HCT116 (cell line): Measurements from ENCODE around the gene CIITA. TPM values are rescaled to one million over a fixed set of nuclear protein-coding genes. Genes with fewer than 3 reads are reported as not detected.

Source experiments
- ATAC-seq: fragments of 200-7000 bp; cut with Tn5 transposase; 2 replicates; pipeline ENCODE4 v1.9.1; 2020; ENCODE audit warnings: mild to moderate bottlenecking, moderate library complexity
- BruUV-seq: library from RNA; stranded (reverse); fragments of 400-500 nt; replicated peaks from 2 replicates; lab custom pipeline; 2021; lab: Mats Ljungman, UMichigan
- CTCF ChIA-PET: fragments of 300-600 bp; sonication (Branson Sonifier 250); formaldehyde crosslinking; loops from one replicate; lab custom pipeline; 2021; ENCODE audit warnings: antibody characterized with exemption; lab: Charles Lee
- POLR2A ChIA-PET: fragments of 300-600, 350-600 bp; sonication (Branson Sonifier 250); formaldehyde crosslinking; loops from one replicate; lab custom pipeline; 2021; ENCODE audit warnings: antibody characterized with exemption; lab: Charles Lee
- RAD21 ChIA-PET, 2 experiments: fragments of 300-600 bp; sonication (Branson Sonifier 250); formaldehyde crosslinking; loops; one replicate each; lab custom pipeline; 2023; ENCODE audit warnings: low total read pairs in 2 of 2; ENCODE audit not compliant: uncharacterized antibody in 2 of 2, unreplicated experiment in 2 of 2, low non-redundant PET in 1 of 2; lab: Charles Lee
- DNase-seq: peaks from one replicate; pipeline ENCODE4 v3.0.0-alpha.2; 2010; ENCODE audit warnings: low read depth, low spot score
- H2AFZ ChIP-seq: fragments of 200-600 bp; shearing (Covaris generic), sonication (generic); 2 replicates; pipeline ENCODE4 v1.6.1; 2017; ENCODE audit warnings: low read depth, mixed run types, mixed read lengths, antibody characterized with exemption, low read length; ENCODE audit not compliant: poor library complexity, severe bottlenecking
- H3K27ac ChIP-seq: 2 replicates; pipeline ENCODE4 v1.5.1; 2012; ENCODE audit warnings: low read depth, low read length
- H3K27me3 ChIP-seq: fragments of 200-600 bp; sonication (generic); 2 replicates; pipeline ENCODE4 v1.6.1; 2016; ENCODE audit warnings: mixed run types, low read length, mixed read lengths; ENCODE audit not compliant: insufficient read depth
- H3K36me3 ChIP-seq, 2 experiments: fragments of 200-500 bp in 1 of 2; fragments of 200-600 bp in 1 of 2; sonication (Bioruptor generic) in 1 of 2; sonication (generic) in 1 of 2; 2 replicates each; pipeline versions ENCODE4 v1.5.1 to v1.6.1; 2014 to 2016; ENCODE audit warnings: low read length in 2 of 2, inconsistent platforms in 1 of 2, mixed read lengths in 1 of 2, mixed run types in 1 of 2; ENCODE audit not compliant: insufficient read depth in 2 of 2, control insufficient read depth in 1 of 2
- H3K4me1 ChIP-seq, 2 experiments: fragments of 200-600 bp in 1 of 2; sonication (generic) in 1 of 2; 2 replicates each; pipeline versions ENCODE4 v1.5.1 to v1.6.1; 2012 to 2017; ENCODE audit warnings: low read length in 2 of 2, inconsistent platforms in 1 of 2, mild to moderate bottlenecking in 1 of 2, mixed read lengths in 1 of 2, mixed run types in 1 of 2, moderate library complexity in 1 of 2; ENCODE audit not compliant: insufficient read depth in 2 of 2, control insufficient read depth in 1 of 2
- H3K4me2 ChIP-seq: fragments of 200-600 bp; sonication (generic); 2 replicates; pipeline ENCODE4 v1.6.1; 2017; ENCODE audit warnings: mixed run types, low read length, mixed read lengths
- H3K4me3 ChIP-seq, 2 experiments: fragments of 200-600 bp in 1 of 2; sonication (generic) in 1 of 2; replicated peaks in 1 of 2; 2 replicates each; pipeline ENCODE4 v1.5.1; 2011 to 2016; ENCODE audit warnings: low read length in 2 of 2, control low read depth in 1 of 2, low read depth in 1 of 2, mild to moderate bottlenecking in 1 of 2, mixed read lengths in 1 of 2, mixed run types in 1 of 2
- H3K79me2 ChIP-seq: fragments of 200-600 bp; sonication (generic); 2 replicates; pipeline ENCODE4 v1.6.1; 2017; ENCODE audit warnings: mild to moderate bottlenecking, mixed run types, low read length, moderate library complexity, mixed read lengths; ENCODE audit not compliant: insufficient read depth
- H3K9ac ChIP-seq: fragments of 200-600 bp; sonication (generic); 2 replicates; pipeline ENCODE4 v1.6.1; 2016; ENCODE audit warnings: low read length, mixed read lengths
- H3K9me2 ChIP-seq: fragments of 200-600 bp; sonication (generic), shearing (Covaris generic); 2 replicates; pipeline ENCODE4 v1.6.1; 2017; ENCODE audit warnings: mixed run types, mild to moderate bottlenecking, moderate library complexity; ENCODE audit not compliant: insufficient read depth
- H3K9me3 ChIP-seq, 2 experiments: fragments of 200-500 bp in 1 of 2; fragments of 200-600 bp in 1 of 2; sonication (Bioruptor generic) in 1 of 2; sonication (generic) in 1 of 2; 2 replicates each; pipeline ENCODE4 v1.6.1; 2014 to 2017; ENCODE audit warnings: low read length in 2 of 2, mixed read lengths in 2 of 2, inconsistent platforms in 1 of 2, low read depth in 1 of 2, mild to moderate bottlenecking in 1 of 2, mixed run types in 1 of 2, moderate library complexity in 1 of 2; ENCODE audit not compliant: control insufficient read depth in 1 of 2, insufficient read depth in 1 of 2
- H4K20me1 ChIP-seq: fragments of 200-600 bp; sonication (generic), shearing (Covaris generic); 2 replicates; pipeline ENCODE4 v1.6.1; 2017; ENCODE audit warnings: mixed run types, mild to moderate bottlenecking, moderate library complexity; ENCODE audit not compliant: insufficient read depth
- CBX3 ChIP-seq: IDR thresholded peaks from 2 replicates; pipeline ENCODE4 v1.6.1; 2012; ENCODE audit warnings: low read depth
- POLR2AphosphoS5 ChIP-seq: IDR thresholded peaks from 2 replicates; pipeline ENCODE4 v1.6.1; 2011; ENCODE audit warnings: mild to moderate bottlenecking, low read depth, low read length, moderate library complexity
- intact Hi-C: fragments of 100-400 bp; cut with micrococcal nuclease; formaldehyde crosslinking; loops from 2 replicates; pipeline ENCODE4 v1.10.0; 2022
- total RNA-seq: library from RNA; stranded (reverse); gene quantifications from one replicate; pipeline ENCODE4 v1.2.1, GENCODE V29; 2021; ENCODE audit not compliant: unreplicated experiment
- TF ChIP-seq, protein P1 (sequence below), 3 experiments: fragments of 200-600 bp in 1 of 3; sonication (generic) in 1 of 3; IDR thresholded peaks in 2 of 3; conservative IDR thresholded peaks in 1 of 3; 2 replicates each; pipeline ENCODE4 v1.5.1; 2012 to 2017; ENCODE audit warnings: low read depth in 2 of 3, low read length in 2 of 3, antibody characterized with exemption in 1 of 3, borderline replicate concordance in 1 of 3, control low read depth in 1 of 3, mild to moderate bottlenecking in 1 of 3, mixed read lengths in 1 of 3, mixed run types in 1 of 3, moderate library complexity in 1 of 3; ENCODE audit not compliant: insufficient read depth in 1 of 3
- TF ChIP-seq, protein P2 (sequence below): IDR thresholded peaks from 2 replicates; pipeline ENCODE4 v1.6.1; 2012

The CIITA gene
- total RNA-seq, 1 experiment from 2014 or later: 0.25 TPM

DNA sequence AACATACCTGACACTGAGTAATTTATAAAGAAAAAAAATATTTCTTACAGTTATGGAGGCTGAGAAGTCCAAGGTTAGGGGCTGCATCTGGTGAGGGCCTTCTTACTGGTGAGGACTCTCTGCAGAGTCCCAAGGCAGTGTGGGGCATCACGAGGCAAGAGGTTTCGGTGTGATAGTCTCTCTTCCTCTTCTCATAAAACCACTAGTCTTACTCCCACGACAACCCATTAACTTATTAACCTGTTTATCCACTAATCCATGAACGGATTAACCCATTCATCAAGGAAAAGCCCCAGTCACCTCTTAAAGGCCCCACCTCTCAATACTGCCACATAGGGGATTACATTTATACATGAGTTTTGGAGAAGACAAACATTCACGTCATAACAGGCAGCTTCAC lies 20.1 kb downstream of the CIITA start:
- no peak overlapping the region for H3K4me3 ChIP-seq
- ATAC-seq (no peak), DNase-seq (no peak)
- H3K4me1 ChIP-seq: no peaks in the 10 kb centered on the region
- no peaks in the 10 kb centered on the region for H3K79me2 ChIP-seq
- POLR2A ChIA-PET: no interaction called here
- TF ChIP-seq, protein P1, sequence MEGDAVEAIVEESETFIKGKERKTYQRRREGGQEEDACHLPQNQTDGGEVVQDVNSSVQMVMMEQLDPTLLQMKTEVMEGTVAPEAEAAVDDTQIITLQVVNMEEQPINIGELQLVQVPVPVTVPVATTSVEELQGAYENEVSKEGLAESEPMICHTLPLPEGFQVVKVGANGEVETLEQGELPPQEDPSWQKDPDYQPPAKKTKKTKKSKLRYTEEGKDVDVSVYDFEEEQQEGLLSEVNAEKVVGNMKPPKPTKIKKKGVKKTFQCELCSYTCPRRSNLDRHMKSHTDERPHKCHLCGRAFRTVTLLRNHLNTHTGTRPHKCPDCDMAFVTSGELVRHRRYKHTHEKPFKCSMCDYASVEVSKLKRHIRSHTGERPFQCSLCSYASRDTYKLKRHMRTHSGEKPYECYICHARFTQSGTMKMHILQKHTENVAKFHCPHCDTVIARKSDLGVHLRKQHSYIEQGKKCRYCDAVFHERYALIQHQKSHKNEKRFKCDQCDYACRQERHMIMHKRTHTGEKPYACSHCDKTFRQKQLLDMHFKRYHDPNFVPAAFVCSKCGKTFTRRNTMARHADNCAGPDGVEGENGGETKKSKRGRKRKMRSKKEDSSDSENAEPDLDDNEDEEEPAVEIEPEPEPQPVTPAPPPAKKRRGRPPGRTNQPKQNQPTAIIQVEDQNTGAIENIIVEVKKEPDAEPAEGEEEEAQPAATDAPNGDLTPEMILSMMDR (IDR thresholded peaks at IDR 0.05 in 2 of 3, conservative IDR thresholded peaks at IDR 0.05 in 1 of 3; ENCODE audit: borderline replicate concordance in 1 of 3, insufficient read depth in 1 of 3, low read depth in 2 of 3, low read length in 2 of 3): no peak
- TF ChIP-seq, protein P2, sequence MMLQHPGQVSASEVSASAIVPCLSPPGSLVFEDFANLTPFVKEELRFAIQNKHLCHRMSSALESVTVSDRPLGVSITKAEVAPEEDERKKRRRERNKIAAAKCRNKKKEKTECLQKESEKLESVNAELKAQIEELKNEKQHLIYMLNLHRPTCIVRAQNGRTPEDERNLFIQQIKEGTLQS: no peak
- no peak overlapping the region for H2AFZ ChIP-seq
- H3K9me2 ChIP-seq: no peaks in the 10 kb centered on the region
- no peak overlapping the region for H3K9ac ChIP-seq
- no peaks in the 10 kb centered on the region for H3K36me3 ChIP-seq
- intact Hi-C loops: no loop called here
- peaks cover 16% of the 10 kb centered on the region for H3K27me3 ChIP-seq
- CTCF ChIA-PET: no interaction called here
- RAD21 ChIA-PET: no interaction called here
- H3K4me2 ChIP-seq: no peak overlapping the region
- no peaks in the 10 kb centered on the region for H3K9me3 ChIP-seq
- BruUV-seq: no TSS peak
- H4K20me1 ChIP-seq: no peaks in the 10 kb centered on the region
- no peak overlapping the region for H3K27ac ChIP-seq

DNA sequence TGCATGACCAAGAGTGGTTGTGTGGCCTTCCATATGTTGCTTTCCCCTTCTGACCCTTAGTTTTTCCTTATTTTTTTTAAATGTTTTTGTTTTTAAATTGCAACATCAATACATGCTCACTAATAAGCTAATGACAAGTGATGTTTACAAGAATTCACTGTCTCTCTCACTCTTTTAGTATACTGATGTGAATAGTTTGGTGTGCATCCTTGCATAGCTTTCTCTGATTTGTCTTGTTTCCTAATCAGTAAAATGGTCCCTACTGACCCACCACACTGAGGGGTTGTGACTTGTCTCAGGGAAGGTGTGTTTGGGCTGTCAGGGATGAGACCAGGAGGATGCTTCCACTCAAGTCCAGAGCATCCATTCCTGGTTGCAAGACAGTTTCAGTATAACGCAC lies 26.0 kb downstream of the CIITA start:
- H3K4me2 ChIP-seq: no peak overlapping the region
- no peak overlapping the region for H3K9ac ChIP-seq
- H3K79me2 ChIP-seq: no peaks in the 10 kb centered on the region
- 0 out of 4 replicates have a peak, but pooled peaks cover 0 to 8% of the 10 kb centered on the region in 2 experiments for H3K9me3 ChIP-seq
- no peak overlapping the region for H2AFZ ChIP-seq
- RAD21 ChIA-PET: no interaction called here
- peak; percentile 64; the same call in 1 of the 2 replicates for TF ChIP-seq CBX3
- no peak for TF ChIP-seq POLR2AphosphoS5
- H3K4me3 ChIP-seq: no peak overlapping the region
- ATAC-seq (no peak), DNase-seq (no peak)
- intact Hi-C loops: no loop called here
- POLR2A ChIA-PET: no interaction called here
- H3K9me2 ChIP-seq: no peaks in the 10 kb centered on the region
- no peaks in the 10 kb centered on the region for H3K36me3 ChIP-seq
- no TSS peak for BruUV-seq
- H4K20me1 ChIP-seq: no peaks in the 10 kb centered on the region
- H3K27me3 ChIP-seq: no peaks in the 10 kb centered on the region
- H3K27ac ChIP-seq: no peak overlapping the region
- CTCF ChIA-PET: no interaction called here
- H3K4me1 ChIP-seq: no peaks in the 10 kb centered on the region
